ENCODE measurements around the gene MESP1.

Gene MESP1

DNA sequence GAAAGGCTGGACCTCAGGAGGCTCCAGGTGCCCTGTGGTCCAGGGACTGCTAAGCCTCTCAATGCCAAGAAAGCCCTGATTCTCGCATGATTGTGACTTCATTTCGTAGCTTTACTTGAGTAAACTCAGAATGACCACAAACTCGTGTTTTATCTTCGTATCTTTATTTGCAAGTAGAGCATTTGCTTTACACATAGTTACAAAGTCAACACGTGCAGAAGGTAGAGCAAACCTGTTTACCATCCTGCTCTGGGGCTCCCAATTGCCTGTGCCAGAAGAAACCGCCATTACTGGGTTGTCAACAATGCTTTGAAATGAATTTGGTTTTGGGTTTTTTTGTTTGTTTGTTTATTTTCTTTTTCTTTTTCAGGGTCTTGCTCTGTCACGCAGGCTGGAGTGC is 5.8 kb upstream of the MESP1 start:
- TF ChIP-seq, protein P1, sequence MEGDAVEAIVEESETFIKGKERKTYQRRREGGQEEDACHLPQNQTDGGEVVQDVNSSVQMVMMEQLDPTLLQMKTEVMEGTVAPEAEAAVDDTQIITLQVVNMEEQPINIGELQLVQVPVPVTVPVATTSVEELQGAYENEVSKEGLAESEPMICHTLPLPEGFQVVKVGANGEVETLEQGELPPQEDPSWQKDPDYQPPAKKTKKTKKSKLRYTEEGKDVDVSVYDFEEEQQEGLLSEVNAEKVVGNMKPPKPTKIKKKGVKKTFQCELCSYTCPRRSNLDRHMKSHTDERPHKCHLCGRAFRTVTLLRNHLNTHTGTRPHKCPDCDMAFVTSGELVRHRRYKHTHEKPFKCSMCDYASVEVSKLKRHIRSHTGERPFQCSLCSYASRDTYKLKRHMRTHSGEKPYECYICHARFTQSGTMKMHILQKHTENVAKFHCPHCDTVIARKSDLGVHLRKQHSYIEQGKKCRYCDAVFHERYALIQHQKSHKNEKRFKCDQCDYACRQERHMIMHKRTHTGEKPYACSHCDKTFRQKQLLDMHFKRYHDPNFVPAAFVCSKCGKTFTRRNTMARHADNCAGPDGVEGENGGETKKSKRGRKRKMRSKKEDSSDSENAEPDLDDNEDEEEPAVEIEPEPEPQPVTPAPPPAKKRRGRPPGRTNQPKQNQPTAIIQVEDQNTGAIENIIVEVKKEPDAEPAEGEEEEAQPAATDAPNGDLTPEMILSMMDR (IDR thresholded peaks at IDR 0.05; ENCODE audit: insufficient read depth, missing control alignments) = no peak
- FAIRE-seq = no peak
- no peak for DNase-seq (ENCODE audit: insufficient read length, low spot score)

DNA sequence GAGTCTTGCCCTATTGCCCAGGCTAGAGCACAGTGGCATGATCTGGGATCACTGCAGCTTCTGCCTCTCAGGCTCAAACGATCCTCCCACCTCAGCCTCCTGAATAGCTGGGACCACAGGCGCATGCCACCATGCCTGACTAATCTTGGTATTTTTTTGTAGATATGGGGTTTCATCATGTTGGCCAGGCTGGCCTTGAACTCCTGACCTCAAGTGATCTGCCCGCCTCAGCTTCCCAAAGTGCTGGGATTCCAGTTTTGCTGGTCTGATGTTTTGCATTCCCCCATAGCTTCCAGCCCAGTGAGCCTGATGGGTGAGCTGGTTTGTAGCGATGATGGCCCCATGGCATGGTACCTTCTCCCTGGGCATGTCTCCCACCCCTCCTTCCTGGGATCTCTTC is 4.7 kb upstream of the MESP1 start:
- DNase-seq (ENCODE audit: insufficient read length, low spot score) = no peak
- no peak for FAIRE-seq
- TF ChIP-seq, protein P1 (IDR thresholded peaks at IDR 0.05; ENCODE audit: insufficient read depth, missing control alignments) = no peak

DNA sequence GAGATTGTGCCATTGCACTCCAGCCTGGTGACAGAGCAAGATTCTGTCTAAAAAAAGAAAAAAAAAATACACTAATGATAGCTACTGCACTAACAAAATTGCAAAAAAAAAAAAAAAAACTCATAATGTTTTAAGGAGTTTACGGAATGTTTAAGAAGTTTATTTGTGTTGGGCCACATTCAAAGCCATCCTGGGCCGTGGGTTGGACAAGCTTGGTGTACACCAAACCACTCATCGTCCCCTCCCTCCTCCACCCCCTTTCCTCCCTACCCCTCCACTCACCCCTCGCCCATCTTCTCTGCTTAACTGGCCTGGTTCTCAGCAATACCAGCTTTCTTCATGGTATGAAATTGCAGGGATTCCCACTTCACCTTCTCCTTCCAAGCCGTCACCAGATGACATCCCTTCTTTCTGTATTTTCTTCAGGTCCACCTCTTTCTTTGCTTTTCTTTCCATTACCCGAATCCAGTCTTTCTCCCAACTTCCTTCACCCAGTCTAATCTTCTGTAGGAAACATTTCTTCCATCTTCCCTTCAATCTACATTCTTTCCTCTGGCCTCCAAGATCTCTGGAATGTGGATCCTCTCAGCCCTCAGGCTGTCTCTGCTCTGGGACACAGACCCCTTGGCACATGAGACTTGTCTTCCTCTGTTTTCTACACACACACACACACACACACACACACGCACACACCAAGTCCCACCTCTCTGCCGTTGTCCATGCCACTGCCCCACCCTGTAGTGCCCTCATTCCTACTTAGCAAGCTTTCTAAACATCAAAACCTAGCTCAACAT is 3.5 kb upstream of the MESP1 start:
- TF ChIP-seq, protein P1 (IDR thresholded peaks at IDR 0.05; ENCODE audit: insufficient read depth, missing control alignments) = no peak
- DNase-seq (ENCODE audit: insufficient read length, low spot score) (no peak), FAIRE-seq (no peak)

- TF ChIP-seq, protein P1 (IDR thresholded peaks at IDR 0.05; ENCODE audit: insufficient read depth, missing control alignments) = no peak
- DNase-seq (ENCODE audit: insufficient read length, low spot score) (no peak), FAIRE-seq (no peak)
These were observed 2.8 kb upstream of the MESP1 start for GRCh38 chr15:89753855-89754254.

- TF ChIP-seq, protein P1 (IDR thresholded peaks at IDR 0.05; ENCODE audit: insufficient read depth, missing control alignments) = no peak
- FAIRE-seq (no peak), DNase-seq (ENCODE audit: insufficient read length, low spot score) (no peak)
These were observed 699 bp upstream of the MESP1 start for GRCh38 chr15:89751748-89752147.

DNA sequence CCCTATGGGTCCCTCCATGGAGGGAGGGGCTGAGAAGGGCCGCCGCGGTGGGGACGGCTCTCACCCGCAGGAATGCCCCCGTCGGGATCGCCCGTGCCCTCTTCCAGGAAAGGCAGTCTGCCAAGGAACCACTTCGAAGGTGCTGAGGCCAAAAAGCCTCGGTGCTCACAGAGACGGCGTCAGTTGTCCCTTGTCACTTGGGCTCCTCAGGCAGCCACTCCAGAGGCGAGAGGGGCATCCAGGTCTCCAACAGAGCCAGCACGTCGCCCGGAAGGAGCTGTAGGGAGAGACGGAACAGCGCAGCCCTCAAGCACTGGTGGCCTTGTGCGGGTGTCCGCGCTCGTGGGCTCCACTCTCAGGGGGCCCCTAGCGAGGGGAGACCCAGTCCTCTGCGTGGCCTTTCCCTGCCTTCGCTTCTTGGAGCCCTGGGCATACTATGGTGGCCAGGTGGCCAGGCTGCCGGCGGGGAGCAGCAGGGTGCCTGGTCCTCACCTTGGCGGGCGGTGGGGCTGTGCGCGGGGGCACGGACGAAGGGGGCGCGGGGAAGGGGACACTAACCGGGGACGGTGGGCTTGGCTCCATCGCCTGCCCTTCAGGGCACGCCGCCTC is 994 bp downstream of the MESP1 start:
- TF ChIP-seq, protein P1 (IDR thresholded peaks at IDR 0.05; ENCODE audit: insufficient read depth, missing control alignments) = no peak
- DNase-seq (ENCODE audit: insufficient read length, low spot score) = no peak
- FAIRE-seq = no peak

DNA sequence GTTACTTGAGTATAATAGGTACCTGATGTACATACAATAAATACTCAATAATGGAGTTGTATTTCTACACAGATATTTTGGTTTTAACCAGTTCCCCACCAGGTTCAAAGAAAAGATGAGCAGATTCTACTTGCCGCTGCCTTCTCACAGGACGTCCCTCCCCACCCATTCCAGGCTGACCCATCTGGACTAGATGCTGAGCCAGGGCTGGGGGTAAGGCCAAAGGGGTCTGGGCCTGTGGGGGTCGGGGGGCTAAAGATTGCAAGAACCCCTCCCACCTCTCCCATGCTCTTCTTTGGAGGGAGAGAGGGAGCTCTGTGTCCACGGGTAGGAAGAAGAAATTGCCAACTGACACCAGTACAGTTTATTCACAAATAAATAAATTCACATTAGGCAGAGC is 1.5 kb downstream of the MESP1 start:
- no peak for DNase-seq (ENCODE audit: insufficient read length, low spot score)
- FAIRE-seq = no peak
- TF ChIP-seq, protein P1 (IDR thresholded peaks at IDR 0.05; ENCODE audit: insufficient read depth, missing control alignments) = no peak

Data from D721Med (cell line).